ENCODE data around the gene ALKBH4.
"Not testable (repeated sequence)": the region's sequence is repeated elsewhere in the genome, so short reads cannot be mapped to it uniquely, and the experiment has no call there.

Gene ALKBH4

DNA sequence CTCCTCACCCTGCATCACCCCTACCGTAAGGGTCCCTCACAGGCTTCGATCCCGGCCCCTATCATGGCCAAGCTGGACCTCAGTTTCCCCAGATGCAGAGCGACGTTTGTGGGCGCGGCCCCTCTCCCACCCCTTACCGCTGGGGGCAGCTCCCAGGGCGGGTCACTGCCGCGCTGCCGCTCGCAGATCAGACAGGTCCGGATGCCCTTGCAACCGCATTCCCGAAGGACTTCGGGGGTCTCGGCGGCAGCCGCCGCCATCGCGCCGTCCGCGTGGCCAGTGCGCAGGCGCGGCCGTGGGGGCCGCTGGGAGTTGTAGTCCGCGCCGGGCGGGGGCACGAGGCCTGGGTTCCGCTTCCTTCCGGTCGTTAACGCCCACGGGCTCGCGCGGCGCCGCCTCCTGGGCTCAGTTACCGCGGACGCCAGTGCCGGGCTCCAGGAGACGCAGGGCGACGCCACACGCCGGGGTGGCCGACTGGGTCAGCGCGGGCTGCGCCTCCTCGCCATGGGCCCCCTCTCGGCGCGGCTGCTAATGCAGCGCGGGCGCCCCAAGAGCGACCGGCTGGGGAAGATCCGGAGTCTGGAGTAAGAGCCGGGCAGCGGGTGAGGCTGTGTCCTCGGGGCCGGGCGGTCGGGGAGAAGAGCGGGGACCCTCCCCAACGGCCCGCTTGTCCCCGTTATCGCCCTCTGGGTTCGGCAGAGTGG is at the start of gene ALKBH4, which contains the start of gene LRWD1:
Gene ALKBH4, minus strand, starts transcription at position 287 of the 704 bp plus-strand sequence. Its CDS starts 27 bp downstream, at position 260.
Gene LRWD1, plus strand, starts transcription at position 408 of the 704 bp plus-strand sequence. Its CDS starts 97 bp downstream, at position 505.
- peak; percentile 81 to 92 (median 89) for DNase-seq

GRCh38 chr7:102512642-102513221 is 48.1 kb upstream of the ALKBH4 start:
- not testable (repeated sequence) for DNase-seq

GRCh38 chr7:102511860-102512522 is 47.3 kb upstream of the ALKBH4 start:
- DNase-seq = not testable (repeated sequence)

- not testable (repeated sequence) for DNase-seq
Observed at GRCh38 chr7:102510575-102510974, 45.9 kb upstream of the ALKBH4 start.

GRCh38 chr7:102507410-102508088 is 42.9 kb upstream of the ALKBH4 start:
- not testable (repeated sequence) for DNase-seq

DNA sequence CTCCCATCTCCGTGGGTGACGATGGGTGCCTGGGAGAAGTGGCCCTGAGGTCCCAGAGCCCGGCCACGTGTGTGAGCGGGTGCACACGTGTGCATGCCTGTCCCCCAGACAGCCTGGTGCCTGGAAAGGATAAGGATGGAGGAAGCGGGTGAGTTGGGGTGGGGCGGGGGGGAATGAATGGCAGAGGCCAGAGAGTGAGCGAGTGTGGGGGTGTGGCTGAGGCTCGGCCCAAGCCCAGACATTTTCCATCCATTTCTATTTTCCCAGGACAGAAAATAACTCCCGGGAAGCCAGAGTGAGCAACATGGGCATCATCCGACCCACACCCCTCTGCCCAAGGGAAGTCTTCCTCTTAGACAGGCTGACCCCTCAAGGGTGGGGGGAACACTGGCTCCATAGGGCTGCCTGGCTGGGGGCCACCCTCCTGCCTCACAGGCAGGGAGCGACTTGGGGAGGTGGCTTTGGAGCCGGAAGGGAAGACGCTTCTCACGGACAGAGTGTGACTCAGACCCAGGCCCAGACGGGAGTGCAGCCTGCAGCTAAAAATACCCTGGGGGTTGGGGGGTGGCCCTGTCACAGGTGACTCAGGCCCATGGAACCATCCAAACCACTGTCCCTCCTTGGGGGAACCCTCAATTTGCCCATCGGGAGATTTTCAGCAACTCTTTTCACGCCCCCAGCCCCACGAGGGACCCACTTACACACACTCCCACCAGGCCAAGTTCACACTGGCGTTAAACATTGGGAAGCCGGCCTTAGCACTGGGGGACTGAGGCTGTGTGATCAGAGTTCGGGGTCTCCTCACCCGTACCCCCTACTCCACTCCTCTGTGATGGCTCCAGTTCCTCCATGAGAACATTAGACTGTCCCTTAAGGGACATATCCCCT is 40.9 kb upstream of the ALKBH4 start:
- not testable (repeated sequence) for DNase-seq

DNA sequence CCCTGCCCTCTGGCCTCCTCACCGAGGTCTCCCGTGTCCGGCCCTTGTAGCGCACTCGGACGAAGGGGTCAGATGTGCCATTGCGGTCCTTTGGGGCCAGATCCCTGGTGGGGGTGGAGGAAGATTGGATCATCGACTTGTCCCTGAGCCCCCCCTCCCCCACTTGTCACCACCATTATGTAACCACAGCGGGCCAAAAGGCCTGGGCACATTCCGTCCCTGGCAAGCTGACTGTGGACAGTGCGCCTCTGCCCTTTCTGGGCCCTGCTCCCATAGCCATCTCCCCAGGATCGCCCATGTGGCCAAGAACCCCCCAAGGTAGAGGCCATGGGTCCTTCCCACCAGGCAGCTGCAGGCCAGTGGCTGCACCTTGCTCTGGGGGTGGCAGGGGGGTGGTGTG is 38.5 kb upstream of the ALKBH4 start:
- DNase-seq = not testable (repeated sequence)

GRCh38 chr7:102498321-102498720 is 33.7 kb upstream of the ALKBH4 start:
- not testable (repeated sequence) for DNase-seq

DNA sequence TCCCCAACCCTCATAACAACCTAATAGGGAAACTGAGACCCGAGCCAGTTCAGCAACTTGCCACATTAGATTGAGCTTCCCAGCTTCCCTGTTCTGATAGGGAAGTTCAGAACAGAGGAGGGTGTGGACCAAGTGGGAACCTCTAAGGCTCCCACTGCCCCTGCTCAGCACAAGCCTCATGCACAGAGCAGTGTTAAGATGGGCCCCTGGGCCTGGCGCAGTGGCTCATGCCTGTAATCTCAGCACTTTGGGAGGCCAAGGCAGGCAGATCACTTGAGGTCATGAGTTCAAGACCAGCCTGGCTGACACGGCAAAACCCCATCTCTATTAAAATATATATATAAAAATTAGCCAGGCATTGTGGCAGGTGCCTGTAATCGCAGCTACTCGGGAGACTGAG is 32.6 kb upstream of the ALKBH4 start:
- DNase-seq = not testable (repeated sequence)

DNA sequence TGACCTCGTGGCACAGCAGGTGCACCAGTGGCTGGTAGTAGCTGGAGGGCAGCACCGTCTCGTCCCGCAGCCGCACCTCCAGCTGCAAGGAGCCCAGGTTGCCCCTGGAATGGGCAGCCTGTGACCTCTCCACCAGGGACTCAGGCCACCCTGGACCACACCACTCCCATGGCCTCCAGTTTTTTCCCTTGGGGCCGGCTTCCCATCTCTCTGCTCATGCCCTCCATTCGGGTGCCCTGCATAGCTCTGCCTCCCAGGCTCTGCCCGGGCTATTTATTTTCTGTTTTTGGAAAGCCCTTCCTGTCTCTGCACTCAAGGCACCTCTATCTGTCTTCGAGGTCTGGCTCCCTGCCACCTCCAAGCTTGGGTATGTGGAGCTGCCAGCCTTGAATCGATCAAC is 32.2 kb upstream of the ALKBH4 start:
- not testable (repeated sequence) for DNase-seq

DNA sequence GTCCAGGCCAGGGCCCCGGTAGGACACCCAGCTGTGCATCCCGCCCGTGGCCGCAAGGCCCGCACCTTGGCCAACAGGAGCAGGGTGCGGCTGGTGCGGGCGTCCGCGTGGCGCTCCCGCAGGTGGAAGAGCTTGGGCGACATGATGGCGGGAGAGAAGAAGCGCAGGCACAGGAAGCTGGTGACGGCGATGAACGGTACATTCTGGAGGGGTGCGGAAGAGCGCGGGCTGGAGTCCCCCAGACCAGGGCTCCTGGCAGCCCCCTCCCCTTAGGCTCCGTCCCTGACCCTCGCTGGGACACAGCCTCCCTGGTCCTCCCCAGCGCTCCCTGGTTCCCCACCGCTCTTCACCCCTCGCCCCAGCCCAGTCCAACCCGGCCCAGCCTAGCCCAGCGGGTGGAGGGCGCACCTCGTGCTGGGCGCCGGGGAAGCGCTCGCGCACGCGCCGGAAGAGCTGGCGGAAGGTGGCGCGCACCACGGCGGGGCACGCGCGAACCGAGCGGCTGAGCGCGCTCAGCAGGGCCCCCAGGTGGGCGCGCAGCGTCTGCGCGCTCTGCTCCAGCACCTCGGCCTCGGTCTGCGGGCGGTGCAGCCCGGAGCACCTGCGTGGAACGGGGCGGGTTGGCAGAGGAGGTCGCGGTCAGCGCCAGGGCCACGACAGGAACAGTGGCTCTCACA is 29.9 kb upstream of the ALKBH4 start:
- DNase-seq = not testable (repeated sequence)

DNA sequence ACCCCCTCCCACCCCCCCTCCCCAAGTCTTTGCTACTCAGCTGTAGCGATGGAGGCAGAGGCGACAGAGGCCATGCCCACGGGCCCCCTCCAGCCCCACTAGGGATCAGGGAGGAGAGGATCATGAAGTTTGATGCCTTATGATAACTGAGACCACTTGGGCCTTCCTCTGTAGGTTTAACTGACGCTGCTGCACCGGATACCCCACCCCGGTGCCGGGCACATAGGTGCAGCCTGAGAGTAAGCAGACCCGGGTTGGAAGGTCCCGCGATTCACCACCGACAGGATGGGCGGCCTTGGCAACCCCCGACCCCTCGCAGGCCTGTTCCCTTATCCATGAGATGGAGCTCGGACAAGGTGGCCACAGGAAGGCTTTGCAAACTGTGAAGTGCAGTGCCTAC is 29.4 kb upstream of the ALKBH4 start:
- DNase-seq = not testable (repeated sequence)

DNA sequence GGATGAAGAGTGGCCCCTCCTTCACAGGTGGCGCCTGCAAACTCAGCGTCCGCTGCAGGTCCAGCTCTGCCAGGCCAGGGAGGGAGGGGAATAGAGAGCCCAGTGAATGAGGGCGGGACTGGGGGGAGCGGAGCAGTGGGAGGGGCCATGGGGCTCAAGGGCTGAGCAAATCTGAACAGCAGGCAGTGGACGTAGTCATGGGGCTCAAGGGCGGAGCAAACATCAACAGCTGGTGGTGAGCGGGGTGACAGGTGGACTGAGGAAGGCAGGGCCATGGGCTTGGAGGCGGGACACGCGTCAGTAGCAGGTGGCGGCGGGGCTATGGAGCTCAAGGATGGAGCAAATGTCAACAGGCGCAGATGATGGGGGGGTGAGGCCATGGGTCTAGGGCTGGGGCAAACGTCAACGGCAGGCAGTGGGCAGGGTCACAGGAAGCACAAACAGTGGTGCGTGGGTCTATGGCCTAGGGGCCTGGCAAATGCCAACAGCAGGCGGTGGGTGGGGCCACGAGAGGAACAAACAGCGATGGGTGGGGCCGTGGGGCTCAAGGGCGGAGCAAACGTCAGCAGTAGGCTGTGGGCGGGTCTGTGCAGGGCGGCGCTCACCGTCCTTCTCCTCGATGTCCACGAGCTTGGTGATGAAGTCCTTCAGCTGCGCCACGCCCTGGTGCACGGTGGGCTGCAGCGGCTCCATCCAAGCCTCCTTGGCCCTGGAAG is 28.7 kb upstream of the ALKBH4 start:
- DNase-seq = not testable (repeated sequence)

DNA sequence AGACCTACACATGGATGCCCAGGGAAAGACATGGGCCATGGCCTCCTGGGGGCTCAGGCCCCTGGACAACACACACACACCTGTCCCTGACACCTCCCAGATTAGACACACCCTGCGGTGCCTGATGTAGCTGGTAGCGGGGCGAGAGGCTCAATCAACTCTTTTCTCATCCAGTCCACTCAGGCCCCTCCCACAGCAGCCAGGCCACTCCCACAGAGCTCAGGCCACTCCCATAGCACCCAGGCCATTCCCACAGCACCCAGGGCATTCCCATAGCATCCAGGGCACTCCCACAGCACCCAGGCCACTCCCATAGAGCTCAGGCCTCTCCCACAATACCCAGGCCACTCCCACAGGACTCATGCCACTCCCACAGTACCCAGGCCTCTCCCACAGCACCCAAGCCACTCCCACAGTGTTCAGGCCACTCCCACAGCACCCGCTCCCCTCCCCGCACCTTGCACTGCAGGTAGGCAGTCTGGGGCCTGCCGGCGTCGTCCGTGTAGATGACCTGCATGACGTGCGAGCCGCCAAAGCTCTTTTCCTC is 25.9 kb upstream of the ALKBH4 start:
- DNase-seq = not testable (repeated sequence)

GRCh38 chr7:102484317-102484716 is 19.7 kb upstream of the ALKBH4 start:
- not testable (repeated sequence) for DNase-seq

DNA sequence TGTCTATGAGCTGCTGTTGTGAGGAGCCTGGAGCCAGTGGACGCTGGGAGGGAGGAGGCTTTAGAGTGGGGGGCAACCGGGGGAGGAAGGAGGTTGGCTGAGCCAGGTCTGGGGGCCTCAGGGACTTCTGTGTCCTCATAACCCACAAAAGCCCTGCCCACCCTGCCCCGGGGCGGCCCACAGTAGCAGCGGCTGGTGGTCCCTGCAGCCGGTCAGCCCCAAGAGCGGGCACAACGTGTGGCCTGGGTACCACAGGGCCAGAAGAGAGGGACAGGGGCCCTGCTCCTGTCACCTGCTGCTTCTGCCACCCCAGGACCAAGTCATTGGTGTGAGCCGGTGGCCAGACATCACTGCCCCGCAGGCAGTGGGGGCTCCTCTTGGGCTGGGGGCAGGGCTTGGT is 17.3 kb upstream of the ALKBH4 start:
- not testable (repeated sequence) for DNase-seq

GRCh38 chr7:102479982-102480637 is 15.4 kb upstream of the ALKBH4 start:
- DNase-seq = not testable (repeated sequence)

GRCh38 chr7:102479209-102479584 is 14.5 kb upstream of the ALKBH4 start:
- not testable (repeated sequence) for DNase-seq

- DNase-seq = not testable (repeated sequence)
Observed at GRCh38 chr7:102478314-102479208, 13.9 kb upstream of the ALKBH4 start, which contains the start of gene POLR2J. Gene POLR2J (minus strand): TSS chr7:102478922. CDS start chr7:102478860, 62 bp downstream.

Measured in stimulated activated naive CD4-positive, alpha-beta T cell (primary cell).